ENCODE measurements around the gene NPIPB13. TPM values are rescaled to one million over a fixed set of nuclear protein-coding genes. Genes with fewer than 3 reads are reported as not detected.
"Not testable (repeated sequence)": the region's sequence is repeated elsewhere in the genome, so short reads cannot be mapped to it uniquely, and the experiment has no call there.

NPIPB13 gene
- polyA plus RNA-seq (2013, experiment 1 of 2): 1.8 TPM
- polyA plus RNA-seq (2013, experiment 2 of 2): 1.7 TPM

DNA sequence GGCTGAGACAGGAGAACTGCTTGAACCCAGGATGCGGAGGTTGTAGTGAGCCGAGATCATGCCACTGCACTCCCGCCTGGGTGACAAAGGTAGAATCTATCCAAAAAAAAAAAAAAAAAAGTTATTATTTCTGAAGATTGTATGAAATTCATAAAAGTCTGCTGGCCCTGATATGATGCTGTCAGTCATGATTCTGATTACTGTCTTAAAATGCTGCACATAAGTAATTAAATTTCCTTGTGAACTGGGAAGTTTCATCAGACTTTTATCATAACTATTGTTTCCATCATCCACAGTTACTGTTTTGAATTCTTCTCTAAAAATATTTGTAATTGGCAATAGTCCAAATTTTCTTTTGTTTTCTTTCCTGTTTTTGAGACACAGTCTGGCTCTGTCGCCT is at the start of gene NPIPB13:
NPIPB13 (minus strand) TSS at position 101 of the 400 bp plus-strand sequence. CDS start 2,906 bp downstream, outside the sequence.
- not testable (repeated sequence) for H3K27me3 ChIP-seq (ENCODE audit: insufficient read depth, low read length, poor library complexity); H3K18ac ChIP-seq (ENCODE audit: low read length); H2BK5ac ChIP-seq (ENCODE audit: low read length); H3K9ac ChIP-seq (ENCODE audit: low read length); H3K79me1 ChIP-seq (ENCODE audit: low read length); H3K56ac ChIP-seq (ENCODE audit: low read length); H3K36me3 ChIP-seq (ENCODE audit: control insufficient read depth, insufficient read depth, low read length); H3K27ac ChIP-seq (ENCODE audit: low read depth, low read length); H2BK15ac ChIP-seq (replicated peaks; ENCODE audit: low read depth); H3K4me3 ChIP-seq (ENCODE audit: low read length); H3K23ac ChIP-seq (ENCODE audit: low read length); H3K79me2 ChIP-seq (ENCODE audit: control insufficient read depth, insufficient read depth, low read length); DNase-seq; H4K5ac ChIP-seq (ENCODE audit: low read length); H3K4ac ChIP-seq (ENCODE audit: low read depth, low read length); H2BK120ac ChIP-seq (ENCODE audit: low read depth, low read length); H3K4me2 ChIP-seq (ENCODE audit: low read length); H3K4me1 ChIP-seq (ENCODE audit: control insufficient read depth, low read depth, low read length); H4K8ac ChIP-seq (ENCODE audit: low read depth, low read length); H2AK5ac ChIP-seq (ENCODE audit: low read length)
- WGBS (ENCODE audit: extremely low coverage, insufficient coverage, low lambda C conversion rate): no CpG with 5 or more reads among the region's 4 CpGs

DNA sequence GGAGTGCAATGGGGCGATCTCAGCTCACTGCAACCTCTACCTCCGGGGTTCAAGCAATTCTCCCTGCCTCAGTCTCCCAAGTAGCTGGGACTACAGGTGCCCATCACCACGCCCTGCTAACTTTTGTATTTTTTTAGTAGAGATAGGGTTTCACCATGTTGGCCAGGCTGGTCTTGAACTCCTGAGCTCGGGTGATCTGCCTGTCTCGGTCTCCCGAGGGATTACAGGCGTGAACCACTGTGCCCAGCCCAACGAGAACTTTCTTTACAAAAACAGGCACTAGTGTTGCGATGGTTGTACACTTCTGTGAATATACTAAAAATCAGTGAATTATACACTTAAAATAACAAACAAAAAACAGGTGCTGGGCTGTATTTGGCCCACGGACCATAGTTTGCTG is 34.1 kb upstream of the NPIPB13 start:
- not testable (repeated sequence) for H3K27ac ChIP-seq (ENCODE audit: low read depth, low read length); H3K36me3 ChIP-seq (ENCODE audit: control insufficient read depth, insufficient read depth, low read length); H3K18ac ChIP-seq (ENCODE audit: low read length); H3K79me1 ChIP-seq (ENCODE audit: low read length); H3K9ac ChIP-seq (ENCODE audit: low read length); H3K4me2 ChIP-seq (ENCODE audit: low read length); H3K4me3 ChIP-seq (ENCODE audit: low read length); H3K4ac ChIP-seq (ENCODE audit: low read depth, low read length); H2BK5ac ChIP-seq (ENCODE audit: low read length); H3K56ac ChIP-seq (ENCODE audit: low read length); H3K27me3 ChIP-seq (ENCODE audit: insufficient read depth, low read length, poor library complexity); H4K5ac ChIP-seq (ENCODE audit: low read length); DNase-seq; H2BK120ac ChIP-seq (ENCODE audit: low read depth, low read length); H3K79me2 ChIP-seq (ENCODE audit: control insufficient read depth, insufficient read depth, low read length); H4K8ac ChIP-seq (ENCODE audit: low read depth, low read length); H2AK5ac ChIP-seq (ENCODE audit: low read length); H3K23ac ChIP-seq (ENCODE audit: low read length); H2BK15ac ChIP-seq (replicated peaks; ENCODE audit: low read depth); H3K4me1 ChIP-seq (ENCODE audit: control insufficient read depth, low read depth, low read length)
- WGBS (ENCODE audit: extremely low coverage, insufficient coverage, low lambda C conversion rate): no CpG with 5 or more reads among the region's 10 CpGs

DNA sequence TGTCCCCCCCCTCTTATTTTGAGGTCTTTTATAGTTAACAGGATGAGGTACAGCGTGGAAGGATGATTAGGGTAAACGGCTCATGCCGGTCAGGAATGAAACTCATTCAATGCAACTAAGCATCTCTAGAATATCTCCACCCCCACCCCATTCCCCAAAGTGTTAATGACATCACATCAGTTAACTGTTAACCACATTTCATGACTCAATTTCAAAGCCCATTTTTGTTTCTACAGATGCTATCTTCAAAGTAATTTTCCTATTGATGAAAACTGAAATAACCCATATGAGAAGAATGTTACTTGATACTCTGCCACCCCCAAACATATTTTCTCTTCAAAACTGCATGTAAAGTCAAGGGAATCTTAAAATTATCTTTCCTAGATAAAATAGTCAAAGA is 30.2 kb upstream of the NPIPB13 start:
- not testable (repeated sequence) for H3K79me2 ChIP-seq (ENCODE audit: control insufficient read depth, insufficient read depth, low read length); H2BK5ac ChIP-seq (ENCODE audit: low read length); DNase-seq; H3K18ac ChIP-seq (ENCODE audit: low read length); H3K4me1 ChIP-seq (ENCODE audit: control insufficient read depth, low read depth, low read length); H3K27me3 ChIP-seq (ENCODE audit: insufficient read depth, low read length, poor library complexity); H4K5ac ChIP-seq (ENCODE audit: low read length); H3K27ac ChIP-seq (ENCODE audit: low read depth, low read length); H3K9ac ChIP-seq (ENCODE audit: low read length); H3K36me3 ChIP-seq (ENCODE audit: control insufficient read depth, insufficient read depth, low read length); H3K56ac ChIP-seq (ENCODE audit: low read length); H3K4me3 ChIP-seq (ENCODE audit: low read length); H2BK15ac ChIP-seq (replicated peaks; ENCODE audit: low read depth); H4K8ac ChIP-seq (ENCODE audit: low read depth, low read length); H2AK5ac ChIP-seq (ENCODE audit: low read length); H3K23ac ChIP-seq (ENCODE audit: low read length); H2BK120ac ChIP-seq (ENCODE audit: low read depth, low read length); H3K79me1 ChIP-seq (ENCODE audit: low read length); H3K4me2 ChIP-seq (ENCODE audit: low read length); H3K4ac ChIP-seq (ENCODE audit: low read depth, low read length)
- no CpG with 5 or more reads among the region's 3 CpGs for WGBS (ENCODE audit: extremely low coverage, insufficient coverage, low lambda C conversion rate)

DNA sequence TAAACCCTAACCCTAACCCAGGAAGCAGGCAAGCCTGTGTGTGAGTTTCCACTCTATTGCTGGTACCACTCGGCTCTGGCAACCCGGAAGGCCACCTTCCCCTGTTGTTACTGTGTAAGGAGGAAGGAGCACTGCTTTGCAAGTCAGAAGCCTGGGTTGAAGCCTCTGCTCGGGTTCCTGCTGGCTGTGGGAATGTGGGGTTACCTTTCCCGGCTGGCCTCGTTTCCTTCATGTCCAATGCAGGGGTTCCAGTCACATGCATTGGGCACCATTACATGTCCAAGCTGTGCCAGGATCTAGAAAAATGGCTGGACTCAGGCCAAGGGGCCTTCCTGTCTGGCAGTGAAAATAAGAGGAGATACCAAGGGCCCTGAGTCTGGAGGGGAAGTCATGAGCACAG is 31.2 kb downstream of the NPIPB13 start:
- H3K36me3 ChIP-seq (ENCODE audit: control insufficient read depth, insufficient read depth, low read length); H3K23ac ChIP-seq (ENCODE audit: low read length); H3K79me1 ChIP-seq (ENCODE audit: low read length); H3K56ac ChIP-seq (ENCODE audit: low read length); H3K27me3 ChIP-seq (ENCODE audit: insufficient read depth, low read length, poor library complexity); H2AK5ac ChIP-seq (ENCODE audit: low read length); H3K79me2 ChIP-seq (ENCODE audit: control insufficient read depth, insufficient read depth, low read length); H3K4me2 ChIP-seq (ENCODE audit: low read length); DNase-seq; H3K27ac ChIP-seq (ENCODE audit: low read depth, low read length); H4K8ac ChIP-seq (ENCODE audit: low read depth, low read length); H2BK15ac ChIP-seq (replicated peaks; ENCODE audit: low read depth); H3K4ac ChIP-seq (ENCODE audit: low read depth, low read length); H2BK120ac ChIP-seq (ENCODE audit: low read depth, low read length); H3K18ac ChIP-seq (ENCODE audit: low read length); H3K4me1 ChIP-seq (ENCODE audit: control insufficient read depth, low read depth, low read length); H4K5ac ChIP-seq (ENCODE audit: low read length); H2BK5ac ChIP-seq (ENCODE audit: low read length); H3K4me3 ChIP-seq (ENCODE audit: low read length); H3K9ac ChIP-seq (ENCODE audit: low read length): not testable (repeated sequence)
- WGBS (ENCODE audit: extremely low coverage, insufficient coverage, low lambda C conversion rate): no CpG with 5 or more reads among the region's 5 CpGs

DNA sequence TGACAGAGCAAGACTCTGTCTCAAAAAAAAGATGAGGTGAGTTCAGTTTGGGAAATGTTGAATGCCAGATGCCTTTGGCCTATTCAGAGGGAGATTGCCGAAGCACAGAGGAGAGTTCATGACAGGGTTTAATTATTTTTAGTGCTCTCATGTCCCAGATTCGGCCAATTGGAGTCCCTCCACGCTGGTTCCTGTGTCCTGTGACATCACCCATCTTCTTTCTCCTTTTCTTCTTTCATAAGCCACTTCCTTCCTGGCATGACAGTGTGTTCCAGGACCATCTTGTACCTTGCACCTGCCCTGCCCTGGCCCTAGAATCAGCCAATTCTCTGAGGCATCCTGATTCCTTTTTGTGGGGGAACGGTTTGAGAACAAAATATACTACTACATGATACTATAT is 36.9 kb downstream of the NPIPB13 start:
- not testable (repeated sequence) for H4K8ac ChIP-seq (ENCODE audit: low read depth, low read length); H2AK5ac ChIP-seq (ENCODE audit: low read length); H3K4ac ChIP-seq (ENCODE audit: low read depth, low read length); H3K18ac ChIP-seq (ENCODE audit: low read length); H4K5ac ChIP-seq (ENCODE audit: low read length); H3K9ac ChIP-seq (ENCODE audit: low read length); H2BK15ac ChIP-seq (replicated peaks; ENCODE audit: low read depth); H3K27me3 ChIP-seq (ENCODE audit: insufficient read depth, low read length, poor library complexity); H2BK120ac ChIP-seq (ENCODE audit: low read depth, low read length); H3K4me2 ChIP-seq (ENCODE audit: low read length); H3K23ac ChIP-seq (ENCODE audit: low read length); H3K36me3 ChIP-seq (ENCODE audit: control insufficient read depth, insufficient read depth, low read length); H3K79me1 ChIP-seq (ENCODE audit: low read length); DNase-seq; H3K4me1 ChIP-seq (ENCODE audit: control insufficient read depth, low read depth, low read length); H2BK5ac ChIP-seq (ENCODE audit: low read length); H3K56ac ChIP-seq (ENCODE audit: low read length); H3K27ac ChIP-seq (ENCODE audit: low read depth, low read length); H3K79me2 ChIP-seq (ENCODE audit: control insufficient read depth, insufficient read depth, low read length); H3K4me3 ChIP-seq (ENCODE audit: low read length)
- WGBS (ENCODE audit: extremely low coverage, insufficient coverage, low lambda C conversion rate): no CpG with 5 or more reads among the region's 4 CpGs

DNA sequence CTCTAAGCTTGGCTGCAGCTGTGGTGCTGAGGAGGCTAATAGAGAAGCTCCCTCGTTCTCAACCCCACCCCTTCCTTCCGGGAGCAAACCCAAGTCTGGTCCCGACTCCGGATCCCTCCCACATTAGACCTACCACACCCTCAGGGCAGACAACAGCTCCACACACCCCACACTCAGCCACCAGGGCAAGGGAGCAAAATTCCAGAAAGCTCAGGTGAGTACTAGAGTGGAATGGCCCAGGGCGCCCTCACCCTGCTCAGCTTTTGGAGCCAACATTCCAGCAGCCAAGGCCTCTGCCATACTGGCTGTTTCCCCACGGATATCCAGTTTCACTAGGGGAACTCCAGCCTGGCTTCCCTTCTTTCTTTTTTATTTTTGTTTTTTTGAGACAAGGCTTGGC is 39.2 kb downstream of the NPIPB13 start:
- not testable (repeated sequence) for H3K9ac ChIP-seq (ENCODE audit: low read length); H2AK5ac ChIP-seq (ENCODE audit: low read length); H3K4me1 ChIP-seq (ENCODE audit: control insufficient read depth, low read depth, low read length); H3K27ac ChIP-seq (ENCODE audit: low read depth, low read length); H4K5ac ChIP-seq (ENCODE audit: low read length); H3K18ac ChIP-seq (ENCODE audit: low read length); H3K79me2 ChIP-seq (ENCODE audit: control insufficient read depth, insufficient read depth, low read length); H3K27me3 ChIP-seq (ENCODE audit: insufficient read depth, low read length, poor library complexity); H4K8ac ChIP-seq (ENCODE audit: low read depth, low read length); H3K4me3 ChIP-seq (ENCODE audit: low read length); H2BK120ac ChIP-seq (ENCODE audit: low read depth, low read length); H3K23ac ChIP-seq (ENCODE audit: low read length); H3K79me1 ChIP-seq (ENCODE audit: low read length); H2BK15ac ChIP-seq (replicated peaks; ENCODE audit: low read depth); H3K56ac ChIP-seq (ENCODE audit: low read length); H2BK5ac ChIP-seq (ENCODE audit: low read length); H3K36me3 ChIP-seq (ENCODE audit: control insufficient read depth, insufficient read depth, low read length); H3K4me2 ChIP-seq (ENCODE audit: low read length); DNase-seq; H3K4ac ChIP-seq (ENCODE audit: low read depth, low read length)
- no CpG with 5 or more reads among the region's 6 CpGs for WGBS (ENCODE audit: extremely low coverage, insufficient coverage, low lambda C conversion rate)
